Stomach (tissue), 4 donors: ENCODE results near the gene HIPK3.

Source experiments
- POLR2A ChIP-seq, 4 donors: fragments of 450-650 bp; IDR thresholded peaks; one replicate each; pipeline ENCODE4 v1.6.1; 2016; ENCODE audit warnings: antibody characterized with exemption in 4 of 4, control low read depth in 2 of 4, mild to moderate bottlenecking in 1 of 4, moderate library complexity in 1 of 4
- TF ChIP-seq, protein P1 (sequence below), 7 experiments: fragments of 450-650 bp in 4 of 7; fragments of 200-600 bp in 3 of 7; sonication (generic) in 3 of 7; IDR thresholded peaks; one replicate each; pipeline ENCODE4 v1.5.1; 2016 to 2019; ENCODE audit warnings: antibody characterized with exemption in 7 of 7, control low read depth in 2 of 7, mild to moderate bottlenecking in 1 of 7

DNA sequence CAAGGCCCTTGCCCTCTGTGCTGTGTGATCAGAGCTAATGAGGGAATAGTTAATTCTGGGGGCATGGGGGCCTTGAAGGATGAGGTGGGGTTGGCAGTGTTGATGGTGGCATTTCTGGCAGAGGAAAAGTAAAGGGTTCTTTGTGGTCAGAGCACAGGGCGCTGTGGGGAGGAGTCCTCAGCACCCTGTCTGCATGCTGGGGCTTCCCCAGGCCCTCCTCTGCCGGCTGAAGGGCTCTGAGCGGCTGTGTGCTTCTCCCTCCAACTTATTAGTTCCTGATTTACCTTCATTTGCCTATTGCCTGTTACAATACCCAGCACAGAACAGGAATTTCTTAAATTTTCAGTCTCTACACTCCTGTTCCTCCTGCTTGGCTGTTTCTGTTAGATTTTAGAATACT is 122.8 kb downstream of the HIPK3 start:
- TF ChIP-seq, protein P1, sequence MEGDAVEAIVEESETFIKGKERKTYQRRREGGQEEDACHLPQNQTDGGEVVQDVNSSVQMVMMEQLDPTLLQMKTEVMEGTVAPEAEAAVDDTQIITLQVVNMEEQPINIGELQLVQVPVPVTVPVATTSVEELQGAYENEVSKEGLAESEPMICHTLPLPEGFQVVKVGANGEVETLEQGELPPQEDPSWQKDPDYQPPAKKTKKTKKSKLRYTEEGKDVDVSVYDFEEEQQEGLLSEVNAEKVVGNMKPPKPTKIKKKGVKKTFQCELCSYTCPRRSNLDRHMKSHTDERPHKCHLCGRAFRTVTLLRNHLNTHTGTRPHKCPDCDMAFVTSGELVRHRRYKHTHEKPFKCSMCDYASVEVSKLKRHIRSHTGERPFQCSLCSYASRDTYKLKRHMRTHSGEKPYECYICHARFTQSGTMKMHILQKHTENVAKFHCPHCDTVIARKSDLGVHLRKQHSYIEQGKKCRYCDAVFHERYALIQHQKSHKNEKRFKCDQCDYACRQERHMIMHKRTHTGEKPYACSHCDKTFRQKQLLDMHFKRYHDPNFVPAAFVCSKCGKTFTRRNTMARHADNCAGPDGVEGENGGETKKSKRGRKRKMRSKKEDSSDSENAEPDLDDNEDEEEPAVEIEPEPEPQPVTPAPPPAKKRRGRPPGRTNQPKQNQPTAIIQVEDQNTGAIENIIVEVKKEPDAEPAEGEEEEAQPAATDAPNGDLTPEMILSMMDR (IDR thresholded peaks at IDR 0.05), result no peak
- no peak for TF ChIP-seq POLR2A (IDR thresholded peaks at IDR 0.05)
